Kidney tubule cell (primary cell): ENCODE measurements around the gene ABCC5.

Experiments
- DNase-seq: peaks from one replicate; pipeline ENCODE4 v3.0.0-alpha.2; 2018; ENCODE audit warnings: low spot score

The ABCC5 gene

GRCh38 chr3:183975981-183976662, 41.6 kb downstream of the ABCC5 start:
- peak; percentile 40 for DNase-seq

GRCh38 chr3:183968666-183969245, 48.9 kb downstream of the ABCC5 start:
- no peak for DNase-seq

DNA sequence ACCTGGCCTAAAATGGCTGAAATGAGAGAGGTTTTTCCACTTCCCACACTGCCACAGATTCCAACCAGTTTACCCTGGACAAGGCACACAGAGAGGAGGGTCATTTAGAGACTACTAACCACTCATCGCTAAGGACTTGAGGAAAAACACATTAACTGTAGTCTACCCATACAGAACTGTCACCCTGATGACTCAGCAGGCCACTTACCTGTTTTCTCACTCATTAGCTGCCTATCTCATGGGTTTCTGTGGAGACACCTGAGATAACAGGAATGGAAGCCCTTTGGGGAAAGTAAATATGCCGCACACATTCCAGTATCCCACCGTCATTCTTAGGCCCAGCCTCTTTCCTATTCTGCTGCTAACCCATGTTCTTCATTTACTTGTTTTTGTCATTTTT, 50.0 kb downstream of the ABCC5 start:
- peak; percentile 77 for DNase-seq

DNA sequence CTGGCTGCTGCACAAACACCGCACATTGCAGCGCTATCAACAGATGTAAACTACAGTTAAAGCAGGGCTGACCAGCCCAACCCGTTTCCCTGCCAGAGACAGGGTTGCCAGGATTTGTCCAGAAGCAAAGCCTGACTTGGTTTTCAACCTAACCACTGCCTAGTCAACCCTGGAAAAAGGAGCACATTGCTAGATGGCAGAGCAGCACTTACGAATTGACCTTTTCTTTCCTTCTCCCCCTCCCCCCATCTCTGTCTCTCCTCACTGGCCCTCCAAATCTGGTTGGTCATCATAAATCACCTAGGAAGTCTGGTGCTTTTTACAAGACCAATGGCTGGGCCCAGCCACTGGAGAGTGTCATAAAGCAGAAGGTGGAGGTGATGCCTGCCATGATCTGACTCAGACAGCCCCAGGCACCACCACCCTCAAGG, 51.3 kb downstream of the ABCC5 start:
- peak; percentile 28 for DNase-seq

DNA sequence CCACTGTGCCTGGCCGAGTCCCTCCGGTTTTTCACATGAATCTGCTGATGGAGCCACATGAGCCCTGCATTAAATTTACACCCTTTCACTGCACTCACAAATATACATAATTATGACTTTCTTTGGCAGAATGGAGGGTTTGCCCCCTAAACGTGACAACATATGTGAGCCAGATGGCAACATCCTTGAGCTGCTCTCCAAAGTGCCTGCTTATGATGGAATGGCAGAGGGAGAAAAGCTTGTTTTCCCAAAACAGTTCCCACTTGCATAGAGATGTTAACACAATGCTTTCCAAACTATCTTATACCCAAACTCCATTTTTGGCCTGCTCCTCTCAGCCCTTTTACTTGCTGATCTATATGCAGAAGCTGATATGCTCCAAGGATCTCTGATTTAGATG, 54.9 kb downstream of the ABCC5 start:
- no peak for DNase-seq

DNA sequence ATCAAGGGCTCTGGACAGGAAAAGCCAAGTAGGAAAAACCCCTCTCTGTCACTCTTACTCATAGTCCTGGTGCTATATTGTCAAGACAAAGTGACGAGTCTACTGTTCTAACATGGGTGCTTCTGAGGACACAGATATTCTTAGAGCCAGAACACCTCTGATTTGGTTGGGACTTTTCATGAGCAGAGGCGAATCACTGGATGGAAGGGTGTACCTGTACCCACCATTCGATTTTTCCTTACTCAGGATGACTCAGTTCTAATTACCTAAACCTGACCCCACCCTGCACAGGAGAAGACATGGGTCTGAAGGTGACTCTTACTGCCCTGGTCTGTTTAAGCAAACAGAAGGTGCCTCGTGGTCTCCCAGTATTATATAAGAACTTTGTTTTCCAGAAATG, 58.5 kb downstream of the ABCC5 start:
- peak; percentile 69 for DNase-seq

DNA sequence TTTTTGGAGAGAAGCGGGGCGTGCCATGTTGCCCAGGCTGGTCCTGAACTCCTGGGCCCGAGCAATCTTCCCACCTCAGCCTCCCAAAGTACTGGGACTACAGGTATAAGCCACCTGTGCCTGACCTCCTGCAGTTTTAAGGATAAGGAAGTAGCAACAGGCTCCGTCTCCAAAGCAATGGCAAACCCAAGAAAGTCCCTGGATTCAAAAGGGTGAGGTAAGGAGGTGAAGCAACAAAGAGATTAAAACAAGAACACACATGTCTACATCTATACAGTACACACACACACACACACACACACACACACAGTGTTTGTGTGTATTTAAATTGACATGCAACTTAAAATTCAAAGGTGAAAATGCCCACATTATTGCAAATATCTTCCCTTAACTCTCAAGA, 58.9 kb downstream of the ABCC5 start:
- peak; percentile 22 for DNase-seq

DNA sequence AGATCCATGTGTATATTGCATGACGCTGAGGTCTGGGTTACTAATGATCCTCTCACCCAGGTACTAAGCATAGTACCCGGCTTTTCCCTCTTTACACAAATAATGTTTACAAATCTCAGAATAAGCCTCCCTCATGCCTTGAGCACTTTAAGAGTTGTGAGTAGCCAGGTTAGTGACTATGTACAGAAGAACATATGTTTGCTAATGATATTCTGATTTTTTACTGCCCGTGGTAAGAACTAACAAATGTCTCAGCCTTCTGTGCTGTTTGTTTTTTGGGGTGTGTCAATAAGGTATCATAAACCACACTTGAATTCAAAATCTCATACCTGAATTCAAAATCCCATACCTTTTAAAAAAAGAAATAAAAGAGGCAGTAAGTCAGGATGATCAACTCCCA, 59.5 kb downstream of the ABCC5 start:
- no peak for DNase-seq

DNA sequence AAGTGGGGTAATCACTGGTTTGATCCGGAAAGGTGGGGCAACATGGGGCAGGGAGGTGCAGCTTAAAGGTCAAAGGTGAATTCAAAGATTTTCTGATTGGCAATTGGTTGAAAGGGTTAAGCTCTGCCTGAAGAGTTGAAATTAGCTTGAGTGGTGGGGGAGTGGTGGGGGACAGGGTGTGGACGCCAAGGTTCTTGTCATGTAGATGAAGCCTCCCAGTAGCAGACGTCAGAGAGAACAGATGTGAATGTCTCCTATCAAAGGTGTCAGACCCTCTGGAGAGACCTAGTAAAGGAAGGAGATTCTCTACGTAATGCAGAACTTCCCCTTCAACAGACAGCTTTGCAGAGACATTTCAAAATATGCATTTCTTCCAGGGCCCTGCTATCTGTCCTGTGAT, 62.8 kb downstream of the ABCC5 start:
- DNase-seq, result no peak

DNA sequence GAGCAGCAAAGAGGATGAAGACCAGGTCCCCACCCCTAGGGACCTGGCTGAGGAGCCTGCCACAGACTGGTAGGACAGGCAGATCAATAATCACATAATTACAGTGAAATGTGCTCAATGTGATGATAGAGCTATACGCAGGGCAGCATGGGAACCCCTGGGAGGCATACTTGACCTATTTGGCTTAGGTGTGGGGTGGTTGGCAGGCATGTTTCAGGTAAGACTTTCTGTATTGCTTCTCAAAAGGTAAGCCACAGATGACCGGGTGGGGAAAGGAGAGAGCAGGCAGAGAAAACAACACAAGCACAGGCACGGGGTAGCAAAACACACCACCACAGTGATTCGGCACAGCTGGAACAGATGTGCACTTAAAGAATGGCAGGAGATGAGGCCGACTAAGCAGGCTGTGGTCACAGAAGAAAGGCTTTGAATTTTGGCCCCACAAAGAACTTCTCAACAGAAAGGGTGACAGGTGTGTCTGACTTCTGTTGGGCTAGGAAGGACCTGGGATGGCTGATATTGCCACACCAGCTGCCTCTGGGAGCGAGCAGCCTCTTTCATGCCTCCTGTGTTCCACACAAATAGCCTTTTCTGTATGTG, 64.1 kb downstream of the ABCC5 start:
- DNase-seq, result no peak

DNA sequence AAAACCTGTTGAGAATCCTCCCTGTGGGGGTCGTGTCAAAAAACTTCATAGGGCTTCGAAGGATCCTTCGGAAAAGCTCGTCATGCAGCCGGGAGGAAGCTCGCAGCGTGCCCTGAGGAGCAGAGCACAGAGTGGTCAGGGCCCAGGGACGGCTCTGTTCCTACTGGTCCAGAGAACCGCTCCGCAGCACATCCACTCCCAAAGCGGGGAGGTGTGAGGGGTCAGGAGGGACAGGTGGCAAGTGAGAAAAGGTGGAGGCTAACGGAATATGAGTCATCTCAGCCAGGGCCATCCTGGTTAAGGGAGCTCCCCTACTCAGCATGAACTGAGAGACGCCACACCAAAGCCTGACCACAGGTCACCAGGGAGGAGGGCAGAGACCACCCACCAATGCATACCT, 66.2 kb downstream of the ABCC5 start:
- DNase-seq, result no peak

- no peak for DNase-seq
These were observed 68.0 kb downstream of the ABCC5 start for GRCh38 chr3:183949690-183950089.

GRCh38 chr3:183946037-183946436, 71.6 kb downstream of the ABCC5 start:
- no peak for DNase-seq

- no peak for DNase-seq
These were observed 72.9 kb downstream of the ABCC5 start for GRCh38 chr3:183944775-183945174.

DNA sequence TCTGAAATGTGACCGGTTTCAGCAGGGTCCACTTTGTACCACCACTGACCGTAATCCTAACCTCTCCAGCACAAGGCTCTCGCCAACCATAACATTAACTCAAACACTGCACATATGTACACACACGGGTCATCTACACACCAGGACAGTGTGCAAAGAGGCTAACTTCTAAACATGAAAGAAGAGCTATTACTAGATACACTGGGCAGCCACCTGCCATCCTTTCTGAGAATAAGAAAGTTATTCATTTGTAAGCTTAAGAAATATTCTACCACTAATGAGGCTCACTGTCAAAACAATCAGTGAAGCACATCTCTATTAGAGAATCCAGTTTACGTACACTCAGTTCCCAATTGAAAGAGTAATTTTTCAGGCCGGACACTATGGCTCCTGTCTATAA, 73.9 kb downstream of the ABCC5 start:
- DNase-seq, result no peak

- no peak for DNase-seq
These were observed 76.5 kb downstream of the ABCC5 start for GRCh38 chr3:183941216-183941615.

- peak; percentile 33 for DNase-seq
These were observed 79.9 kb downstream of the ABCC5 start for GRCh38 chr3:183937601-183938286.

DNA sequence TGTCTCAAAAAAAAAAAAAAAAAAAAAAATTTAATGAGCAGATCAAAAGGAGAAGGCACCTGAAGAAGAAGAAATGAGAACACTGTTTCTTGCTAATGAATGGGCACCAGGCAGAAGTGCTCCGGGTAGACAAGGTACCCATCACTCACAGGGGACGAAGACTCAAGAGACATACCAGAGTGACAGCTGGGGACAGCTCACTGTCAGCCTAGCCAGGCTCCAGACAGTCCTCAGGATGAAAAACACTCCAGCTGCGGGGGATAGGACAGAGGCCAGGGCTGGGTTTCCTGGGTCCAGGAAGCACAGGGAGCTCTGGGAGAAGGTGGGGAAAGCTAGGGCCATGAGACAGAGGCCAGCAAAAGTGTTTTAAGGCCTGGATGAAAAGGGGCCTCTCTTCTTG, 84.5 kb downstream of the ABCC5 start:
- no peak for DNase-seq

GRCh38 chr3:183931881-183932280, 85.8 kb downstream of the ABCC5 start:
- no peak for DNase-seq

- DNase-seq, result no peak
These were observed 87.6 kb downstream of the ABCC5 start for GRCh38 chr3:183930086-183930485.

GRCh38 chr3:183927059-183927458, 90.6 kb downstream of the ABCC5 start:
- DNase-seq, result no peak

- DNase-seq, result no peak
These were observed 92.7 kb downstream of the ABCC5 start for GRCh38 chr3:183924956-183925355.

DNA sequence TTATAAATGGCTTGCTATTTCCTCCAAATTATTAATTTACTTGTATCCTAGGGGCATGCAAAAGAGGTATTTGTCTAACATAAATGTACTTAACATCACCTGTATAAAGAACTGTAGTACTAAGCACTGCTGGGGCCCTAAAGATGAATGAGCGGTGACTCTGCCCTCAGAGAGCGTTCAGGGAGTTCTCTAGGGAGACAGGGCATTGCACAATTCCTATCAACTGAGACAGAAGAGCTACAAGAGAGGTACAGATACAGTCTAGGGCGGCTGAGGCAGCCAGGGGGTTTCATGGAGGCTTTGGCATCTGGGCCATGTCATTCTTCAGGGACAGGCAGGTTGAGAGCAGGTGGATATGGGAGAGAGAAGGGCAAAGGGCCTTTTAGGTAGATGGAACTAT, 93.1 kb downstream of the ABCC5 start:
- DNase-seq, result no peak
